ENCODE data around the gene MAP4K4.

GRCh38 chr2:101815154-101815553 is 117.6 kb downstream of the MAP4K4 start:
- TF ChIP-seq POLR2A (IDR thresholded peaks at IDR 0.05) = no peak
- TF ChIP-seq, protein P1, sequence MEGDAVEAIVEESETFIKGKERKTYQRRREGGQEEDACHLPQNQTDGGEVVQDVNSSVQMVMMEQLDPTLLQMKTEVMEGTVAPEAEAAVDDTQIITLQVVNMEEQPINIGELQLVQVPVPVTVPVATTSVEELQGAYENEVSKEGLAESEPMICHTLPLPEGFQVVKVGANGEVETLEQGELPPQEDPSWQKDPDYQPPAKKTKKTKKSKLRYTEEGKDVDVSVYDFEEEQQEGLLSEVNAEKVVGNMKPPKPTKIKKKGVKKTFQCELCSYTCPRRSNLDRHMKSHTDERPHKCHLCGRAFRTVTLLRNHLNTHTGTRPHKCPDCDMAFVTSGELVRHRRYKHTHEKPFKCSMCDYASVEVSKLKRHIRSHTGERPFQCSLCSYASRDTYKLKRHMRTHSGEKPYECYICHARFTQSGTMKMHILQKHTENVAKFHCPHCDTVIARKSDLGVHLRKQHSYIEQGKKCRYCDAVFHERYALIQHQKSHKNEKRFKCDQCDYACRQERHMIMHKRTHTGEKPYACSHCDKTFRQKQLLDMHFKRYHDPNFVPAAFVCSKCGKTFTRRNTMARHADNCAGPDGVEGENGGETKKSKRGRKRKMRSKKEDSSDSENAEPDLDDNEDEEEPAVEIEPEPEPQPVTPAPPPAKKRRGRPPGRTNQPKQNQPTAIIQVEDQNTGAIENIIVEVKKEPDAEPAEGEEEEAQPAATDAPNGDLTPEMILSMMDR (IDR thresholded peaks at IDR 0.05) = no peak
